ENCODE results near the gene MAMDC2. TPM values are rescaled to one million over a fixed set of nuclear protein-coding genes. Genes with fewer than 3 reads are reported as not detected.

The MAMDC2 gene
- total and polyA plus RNA-seq, 7 donors: 0.91 to 11.9 (median 2.2) TPM

GRCh38 chr9:70064496-70064895 lies 20.8 kb downstream of the MAMDC2 start:
- Histone ChIP-seq H3K4me3 (no peak overlapping the region), H3K27ac (no peak overlapping the region), H3K27me3 (ENCODE audit: insufficient read depth in 3 of 3, low read length in 2 of 3) (no peaks in the 10 kb centered on the region), H3K36me3 (ENCODE audit: insufficient read depth in 1 of 2, low read depth in 1 of 2) (no peaks in the 10 kb centered on the region), H3K4me1 (peaks cover 20% of the 10 kb centered on the region), H3K9me3 (no peaks in the 10 kb centered on the region)
- no peak for ATAC-seq
- no peak for TF ChIP-seq CTCF (IDR thresholded peaks at IDR 0.05)
- intact Hi-C loops (cut with DNase I): no loop called here
- 76 to 97% (median 92%) methylated on average over 1 of the region's 1 CpG for WGBS, 3 donors
- DNase-seq: no peak

DNA sequence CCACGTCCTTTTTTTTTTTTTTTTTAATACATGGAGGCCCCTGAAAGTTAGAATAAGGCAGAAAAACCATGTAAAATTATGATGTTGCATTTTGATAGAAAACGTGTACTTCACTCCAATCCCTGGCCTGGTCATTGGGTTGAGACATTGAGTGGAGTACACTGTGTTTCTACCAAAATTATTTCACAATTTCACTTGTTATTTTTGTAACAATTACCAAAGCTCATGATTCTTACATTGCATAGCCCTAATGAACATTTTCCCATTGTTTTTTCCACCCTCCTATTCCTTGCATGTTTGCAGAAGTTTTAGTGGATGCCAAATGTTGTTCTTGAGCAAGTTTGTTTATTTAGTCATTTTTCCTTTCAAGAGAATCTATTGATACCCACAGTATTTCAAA lies 21.9 kb downstream of the MAMDC2 start:
- DNase-seq (no peak), ATAC-seq (peak in 3 of 4 donors; percentile 58 to 76 (median 59))
- Histone ChIP-seq H3K9me3 (no peaks in the 10 kb centered on the region), H3K4me3 (no peak overlapping the region), H3K36me3 (ENCODE audit: insufficient read depth in 1 of 2, low read depth in 1 of 2) (no peaks in the 10 kb centered on the region), H3K27me3 (ENCODE audit: insufficient read depth in 3 of 3, low read length in 2 of 3) (no peaks in the 10 kb centered on the region), H3K4me1 (peaks cover 27% of the 10 kb centered on the region), H3K27ac (no peak overlapping the region)
- TF ChIP-seq CTCF (IDR thresholded peaks at IDR 0.05): no peak
- intact Hi-C loops (cut with DNase I): no loop called here
- 54 to 75% (median 65%) methylated on average over 2 of the region's 2 CpGs for WGBS, 3 donors

GRCh38 chr9:70066418-70066817 lies 22.8 kb downstream of the MAMDC2 start:
- no peak for TF ChIP-seq CTCF (IDR thresholded peaks at IDR 0.05)
- ATAC-seq (no peak), DNase-seq (no peak)
- no peaks in the 10 kb centered on the region for H3K36me3 ChIP-seq (ENCODE audit: insufficient read depth in 1 of 2, low read depth in 1 of 2)
- H3K27ac ChIP-seq: no peak overlapping the region
- H3K9me3 ChIP-seq: no peaks in the 10 kb centered on the region
- no peaks in the 10 kb centered on the region for H3K27me3 ChIP-seq (ENCODE audit: insufficient read depth in 3 of 3, low read length in 2 of 3)
- peaks cover 27% of the 10 kb centered on the region for H3K4me1 ChIP-seq
- WGBS, 3 donors: 89 to 93% (median 93%) methylated on average over 4 of the region's 4 CpGs
- H3K4me3 ChIP-seq: no peak overlapping the region
- intact Hi-C loops (cut with DNase I): no loop called here

DNA sequence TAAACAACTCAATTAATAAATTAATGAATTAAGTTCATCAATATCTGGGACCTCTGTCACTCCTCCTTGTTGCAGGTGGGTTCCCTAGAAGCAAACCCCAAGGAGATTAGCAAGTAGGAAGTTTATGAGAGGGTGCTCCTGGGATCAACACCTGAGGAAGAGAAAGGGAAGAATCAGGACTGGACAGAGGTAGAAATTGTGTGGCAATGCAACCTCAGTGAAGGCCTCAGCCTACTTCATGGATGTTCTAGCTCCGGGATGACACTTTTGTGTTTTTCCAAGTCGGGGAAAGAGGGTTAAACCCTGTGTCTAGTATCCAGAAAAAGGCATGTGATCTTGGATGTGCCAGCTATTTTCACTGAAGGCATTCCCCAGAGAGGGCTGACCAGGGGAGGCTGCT lies 23.2 kb downstream of the MAMDC2 start:
- DNase-seq (no peak), ATAC-seq (no peak)
- H3K4me1 ChIP-seq: peaks cover 27% of the 10 kb centered on the region
- H3K9me3 ChIP-seq: no peaks in the 10 kb centered on the region
- no peaks in the 10 kb centered on the region for H3K27me3 ChIP-seq (ENCODE audit: insufficient read depth in 3 of 3, low read length in 2 of 3)
- 59 to 90% (median 82%) methylated on average over 2 of the region's 2 CpGs for WGBS, 3 donors
- TF ChIP-seq CTCF (IDR thresholded peaks at IDR 0.05): no peak
- H3K4me3 ChIP-seq: no peak overlapping the region
- intact Hi-C loops (cut with DNase I): no loop called here
- no peaks in the 10 kb centered on the region for H3K36me3 ChIP-seq (ENCODE audit: insufficient read depth in 1 of 2, low read depth in 1 of 2)
- H3K27ac ChIP-seq: no peak overlapping the region

GRCh38 chr9:70069704-70070103 lies 26.1 kb downstream of the MAMDC2 start:
- ATAC-seq (peak in 1 of 4 donors; percentile 49), DNase-seq (no peak)
- Histone ChIP-seq H3K9me3 (no peaks in the 10 kb centered on the region), H3K27me3 (ENCODE audit: insufficient read depth in 3 of 3, low read length in 2 of 3) (no peaks in the 10 kb centered on the region), H3K36me3 (ENCODE audit: insufficient read depth in 1 of 2, low read depth in 1 of 2) (no peaks in the 10 kb centered on the region), H3K4me3 (no peak overlapping the region), H3K27ac (no peak overlapping the region), H3K4me1 (peaks cover 27% of the 10 kb centered on the region)
- intact Hi-C loops (cut with DNase I): no loop called here
- 53 to 63% (median 58%) methylated on average over 3 of the region's 3 CpGs for WGBS, 3 donors
- TF ChIP-seq CTCF (IDR thresholded peaks at IDR 0.05): no peak

Measured in psoas muscle (tissue), 8 donors.